Sciatic nerve (tissue), 2 donors: ENCODE measurements around the gene TRERF1. TPM values are rescaled to one million over a fixed set of nuclear protein-coding genes. Genes with fewer than 3 reads are reported as not detected.
A peak's percentile ranks its signal among the peaks of the same experiment; 100 is the strongest.

ENCODE experiments used
- ATAC-seq: fragments of 200-7000 bp; cut with Tn5 transposase; one replicate; pipeline ENCODE4 v1.9.1; 2020; ENCODE audit warnings: mild to moderate bottlenecking, moderate library complexity
- DNase-seq: peaks from one replicate; pipeline ENCODE4 v3.0.0-alpha.2; 2020; ENCODE audit warnings: low spot score
- intact Hi-C: fragments of 100-400 bp; cut with DNase I; formaldehyde crosslinking; loops from one replicate; pipeline ENCODE4 v1.14.2; 2022
- total RNA-seq: library from RNA; stranded (reverse); fragmentation: NEBNext Ultra II Directional; extraction: Animal tissue kit (Norgen Biotek cat#: 25700); gene quantifications from one replicate; pipeline ENCODE4 v1.2.1, GENCODE V29; 2021
- donor health status: DM: no; HTN: no; CAD: no.
- donor health status: DM: no; HTN: no; CAD: no.

Gene TRERF1
- total RNA-seq, 1 donor from 2014 or later = 7.0 TPM

- DNase-seq = no peak
- intact Hi-C loops = no loop called here
- ATAC-seq = peak; percentile 74
Observed at GRCh38 chr6:42428326-42429041, 23.2 kb downstream of the TRERF1 start.

GRCh38 chr6:42427871-42428270 lies 23.9 kb downstream of the TRERF1 start:
- ATAC-seq (no peak), DNase-seq (no peak)
- intact Hi-C loops = no loop called here

- DNase-seq = no peak
- ATAC-seq = no peak
- intact Hi-C loops = no loop called here
Observed at GRCh38 chr6:42426191-42426590, 25.5 kb downstream of the TRERF1 start.

GRCh38 chr6:42424906-42425474 lies 26.7 kb downstream of the TRERF1 start:
- intact Hi-C loops = no loop called here
- ATAC-seq = no peak
- no peak for DNase-seq

GRCh38 chr6:42423244-42423643 lies 28.5 kb downstream of the TRERF1 start:
- intact Hi-C loops = no loop called here
- DNase-seq (no peak), ATAC-seq (no peak)

- no peak for DNase-seq
- intact Hi-C loops = no loop called here
- no peak for ATAC-seq
Observed at GRCh38 chr6:42420741-42421140, 31.0 kb downstream of the TRERF1 start.

- intact Hi-C loops = no loop called here
- ATAC-seq (no peak), DNase-seq (no peak)
Observed at GRCh38 chr6:42419490-42420280, 32.0 kb downstream of the TRERF1 start.

- DNase-seq (no peak), ATAC-seq (no peak)
- intact Hi-C loops = no loop called here
Observed at GRCh38 chr6:42418724-42419123, 33.0 kb downstream of the TRERF1 start.

- no peak for DNase-seq
- intact Hi-C loops = no loop called here
- no peak for ATAC-seq
Observed at GRCh38 chr6:42417641-42418112, 34.0 kb downstream of the TRERF1 start.

GRCh38 chr6:42411406-42411805 lies 40.3 kb downstream of the TRERF1 start:
- intact Hi-C loops = no loop called here
- no peak for ATAC-seq

GRCh38 chr6:42410861-42411260 lies 40.9 kb downstream of the TRERF1 start:
- intact Hi-C loops = no loop called here
- ATAC-seq = no peak
- DNase-seq = no peak

More at GRCh38 chr6:42411406-42411805, 40.3 kb downstream of the TRERF1 start:
- no peak for DNase-seq

GRCh38 chr6:42409581-42409980 lies 42.1 kb downstream of the TRERF1 start:
- ATAC-seq (no peak), DNase-seq (no peak)
- intact Hi-C loops = no loop called here

GRCh38 chr6:42407379-42407778 lies 44.3 kb downstream of the TRERF1 start:
- ATAC-seq = peak; percentile 46
- intact Hi-C loops = no loop called here
- DNase-seq = no peak

GRCh38 chr6:42406306-42407280 lies 45.1 kb downstream of the TRERF1 start:
- no peak for ATAC-seq

GRCh38 chr6:42405021-42405420 lies 46.7 kb downstream of the TRERF1 start:
- ATAC-seq (peak; percentile 50), DNase-seq (no peak)
- intact Hi-C loops = no loop called here

More at GRCh38 chr6:42406306-42407280, 45.1 kb downstream of the TRERF1 start:
- no peak for DNase-seq
- intact Hi-C loops = no loop called here

GRCh38 chr6:42404484-42404883 lies 47.2 kb downstream of the TRERF1 start:
- peak; percentile 34 for ATAC-seq

GRCh38 chr6:42403831-42404230 lies 47.9 kb downstream of the TRERF1 start:
- intact Hi-C loops = no loop called here
- ATAC-seq (peak; percentile 46), DNase-seq (no peak)

More at GRCh38 chr6:42404484-42404883, 47.2 kb downstream of the TRERF1 start:
- no peak for DNase-seq
- intact Hi-C loops = no loop called here

- intact Hi-C loops = no loop called here
- DNase-seq = no peak
- no peak for ATAC-seq
Observed at GRCh38 chr6:42403421-42403820, 48.3 kb downstream of the TRERF1 start.

GRCh38 chr6:42402184-42402583 lies 49.5 kb downstream of the TRERF1 start:
- no peak for ATAC-seq
- DNase-seq = no peak
- intact Hi-C loops = no loop called here
